Measurements from ENCODE around the gene RCCD1.

RCCD1 gene

GRCh38 chr15:90938261-90938660, 16.4 kb upstream of the RCCD1 start:
- no peak for DNase-seq (ENCODE audit: extremely low read depth, low read depth)
- TF ChIP-seq CTCF (IDR thresholded peaks at IDR 0.05; ENCODE audit: low read depth, low read length) = no peak

GRCh38 chr15:90939756-90940155, 14.9 kb upstream of the RCCD1 start:
- DNase-seq (ENCODE audit: extremely low read depth, low read depth) = no peak
- TF ChIP-seq CTCF (IDR thresholded peaks at IDR 0.05; ENCODE audit: low read depth, low read length) = no peak

- DNase-seq (ENCODE audit: extremely low read depth, low read depth) = no peak
- no peak for TF ChIP-seq CTCF (IDR thresholded peaks at IDR 0.05; ENCODE audit: low read depth, low read length)
These were observed 13.6 kb upstream of the RCCD1 start for GRCh38 chr15:90941038-90941437.

- no peak for DNase-seq (ENCODE audit: extremely low read depth, low read depth)
- TF ChIP-seq CTCF (IDR thresholded peaks at IDR 0.05; ENCODE audit: low read depth, low read length) = no peak
These were observed 12.1 kb upstream of the RCCD1 start for GRCh38 chr15:90942354-90943120.

- no peak for TF ChIP-seq CTCF (IDR thresholded peaks at IDR 0.05; ENCODE audit: low read depth, low read length)
- DNase-seq (ENCODE audit: extremely low read depth, low read depth) = no peak
These were observed 9.6 kb upstream of the RCCD1 start for GRCh38 chr15:90945091-90945490.

GRCh38 chr15:90946538-90946937, 8.1 kb upstream of the RCCD1 start:
- no peak for TF ChIP-seq CTCF (IDR thresholded peaks at IDR 0.05; ENCODE audit: low read depth, low read length)
- DNase-seq (ENCODE audit: extremely low read depth, low read depth) = no peak

- no peak for TF ChIP-seq CTCF (IDR thresholded peaks at IDR 0.05; ENCODE audit: low read depth, low read length)
These were observed 7.6 kb upstream of the RCCD1 start for GRCh38 chr15:90946941-90947576.

More at GRCh38 chr15:90946941-90947576, 7.6 kb upstream of the RCCD1 start:
- no peak for DNase-seq (ENCODE audit: extremely low read depth, low read depth)

Data from AG09319 (cell line).